ENCODE data around the gene ENTR1.

ENTR1 gene

DNA sequence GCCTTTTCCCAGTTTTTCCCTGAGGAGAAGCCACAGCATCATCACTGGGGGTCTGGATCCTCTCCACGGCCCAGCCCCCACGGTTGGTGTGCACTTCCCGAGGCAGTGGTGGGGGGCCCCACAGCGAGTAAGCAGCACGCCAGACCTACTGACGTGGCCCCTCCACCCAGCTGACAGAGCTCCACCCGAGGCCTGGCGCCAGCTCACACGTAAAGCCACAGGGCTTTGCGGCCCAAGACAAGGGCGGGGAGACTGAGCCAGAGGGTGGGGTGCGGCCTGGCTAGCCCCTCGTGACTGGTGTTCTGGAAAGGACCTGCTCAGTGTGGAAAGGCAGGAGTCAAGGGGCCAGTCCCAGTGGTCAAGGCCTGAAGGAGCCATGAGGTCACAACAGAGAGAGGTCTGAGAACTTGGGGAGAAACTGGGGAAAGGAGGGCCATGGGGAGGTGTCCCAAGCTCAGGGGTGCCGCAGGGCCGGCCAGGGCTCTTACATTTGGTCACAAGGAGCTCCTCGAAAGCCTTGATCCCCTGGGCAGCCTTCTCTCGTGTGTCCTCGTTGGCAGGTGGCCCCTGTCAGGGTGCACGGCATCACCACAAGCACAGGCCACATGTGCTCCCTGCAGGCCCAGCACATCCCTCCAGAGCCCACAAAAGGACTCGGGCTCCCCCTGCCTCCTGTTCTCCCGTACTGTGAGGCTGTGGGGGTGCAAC lies 15.9 kb downstream of the ENTR1 start:
- no peak for DNase-seq

DNA sequence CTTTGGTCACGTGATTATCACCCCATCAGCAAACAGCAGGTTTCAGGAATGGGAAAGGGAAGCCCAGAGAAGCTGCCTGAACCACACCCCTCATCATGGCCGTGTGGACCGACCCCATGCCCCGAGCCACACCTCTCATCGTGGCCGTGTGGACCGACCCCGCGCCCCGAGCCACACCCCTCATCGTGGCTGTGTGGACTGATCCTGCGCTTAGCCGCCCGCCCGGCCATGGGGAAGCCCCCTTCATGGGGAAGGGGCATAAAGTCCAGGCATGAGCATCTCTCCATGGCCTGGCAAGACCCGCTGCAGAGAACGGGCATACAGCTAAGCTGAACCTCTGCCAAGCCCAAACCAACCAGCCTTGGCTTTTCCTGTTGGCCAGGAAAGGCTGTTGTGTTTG lies 16.9 kb downstream of the ENTR1 start:
- no peak for DNase-seq

DNA sequence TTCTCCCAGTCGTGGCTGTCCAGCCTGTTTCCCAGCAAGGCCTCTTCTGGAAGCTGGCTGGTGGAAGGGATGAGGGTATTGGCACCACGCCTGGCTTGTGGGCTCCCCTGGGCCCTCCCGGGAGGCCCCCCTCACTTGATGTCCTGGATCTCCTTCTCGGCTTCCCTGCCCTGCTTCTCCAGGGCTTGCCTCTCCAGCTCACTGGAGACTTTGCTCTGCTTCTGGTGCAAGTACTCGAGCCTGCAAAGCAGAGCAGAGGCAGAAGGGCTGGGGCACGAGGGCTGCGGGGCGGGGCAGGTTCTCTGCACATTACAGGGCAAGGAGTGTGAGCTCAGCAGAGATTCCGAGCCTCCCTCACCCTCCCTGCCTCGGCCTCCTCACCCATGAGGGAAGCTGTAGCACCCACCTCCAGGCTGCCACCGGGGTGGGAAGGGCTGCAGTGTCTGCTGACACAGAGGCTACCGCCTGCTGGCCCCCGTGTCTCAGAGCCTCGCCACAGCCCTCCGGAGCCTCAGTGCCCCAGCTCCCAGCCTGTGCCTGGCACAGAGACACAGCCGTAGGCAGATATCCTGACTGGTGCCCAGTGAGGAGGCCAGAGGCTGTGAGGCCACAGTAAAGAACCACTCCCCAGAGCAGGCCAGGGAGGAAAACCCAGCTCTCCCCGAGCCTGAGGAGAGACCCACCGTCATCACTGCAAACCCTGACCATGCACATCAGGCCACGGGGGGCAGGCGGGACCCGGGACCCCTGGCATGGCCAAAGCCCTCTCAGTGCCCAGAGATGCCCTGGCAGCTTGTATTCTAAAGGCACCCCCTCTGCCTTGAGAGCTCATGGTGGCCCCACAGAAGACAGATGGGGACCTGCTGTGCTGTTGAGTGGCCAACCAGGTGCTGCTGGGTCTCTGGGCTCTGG lies 17.6 kb downstream of the ENTR1 start:
- no peak for DNase-seq

DNA sequence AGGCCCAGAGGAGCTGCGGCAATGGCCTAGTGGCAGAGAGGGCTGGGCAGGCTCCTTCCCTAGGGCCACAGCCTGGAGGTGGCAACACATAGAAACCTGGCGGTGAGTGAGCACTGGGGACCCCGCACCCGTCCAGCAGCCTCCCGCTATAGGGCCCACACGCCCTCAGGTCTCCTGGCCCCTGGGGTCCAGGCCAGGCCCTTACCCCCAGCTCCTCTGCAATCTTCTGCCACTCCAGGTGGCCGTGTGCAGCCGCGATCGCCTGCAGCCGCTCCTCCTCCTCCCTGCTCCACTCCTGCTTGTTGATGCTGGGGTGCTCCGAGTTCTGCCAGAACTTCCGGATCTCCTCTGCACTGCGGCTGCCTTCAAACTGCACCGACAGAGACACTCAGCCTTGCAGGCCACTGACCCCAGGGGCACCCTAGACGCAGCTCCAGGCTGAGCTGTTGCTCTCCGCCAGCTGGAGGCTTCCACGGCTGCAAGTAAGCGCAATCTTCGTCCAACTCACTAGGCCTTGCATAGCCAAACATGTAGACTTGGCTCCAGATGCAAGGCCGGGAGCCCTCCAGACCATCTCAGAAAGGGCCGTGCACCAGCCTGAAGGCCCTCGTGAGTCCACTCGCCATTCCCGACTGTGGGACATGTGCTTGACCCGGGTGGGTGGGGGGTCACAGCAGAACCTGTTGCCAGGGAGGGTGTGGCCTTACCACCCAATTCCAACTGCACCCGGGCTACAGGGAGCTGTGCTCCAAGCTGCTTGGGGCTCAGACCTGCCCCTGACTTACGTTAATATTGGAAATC lies 18.5 kb downstream of the ENTR1 start:
- no peak for DNase-seq

DNA sequence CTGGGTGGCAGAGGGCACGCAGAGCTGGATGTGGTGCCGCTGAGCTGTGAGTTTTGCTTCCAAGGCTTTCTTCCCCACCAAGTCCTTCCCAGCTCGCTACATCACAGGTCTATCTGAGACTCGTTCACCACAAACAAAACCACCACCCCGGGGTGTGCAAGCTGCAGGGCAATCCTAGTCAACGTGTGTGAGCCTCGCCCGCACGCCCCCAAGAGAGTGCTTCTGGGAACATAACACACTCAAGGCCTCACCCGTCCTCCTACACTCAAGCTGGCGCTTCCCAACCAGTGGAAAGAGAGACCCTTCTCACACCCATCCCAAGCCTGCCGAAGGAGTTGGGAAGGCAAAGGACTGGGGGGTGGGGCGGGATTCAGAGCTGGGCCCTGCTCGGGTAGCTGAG lies 21.0 kb downstream of the ENTR1 start:
- no peak for DNase-seq

DNA sequence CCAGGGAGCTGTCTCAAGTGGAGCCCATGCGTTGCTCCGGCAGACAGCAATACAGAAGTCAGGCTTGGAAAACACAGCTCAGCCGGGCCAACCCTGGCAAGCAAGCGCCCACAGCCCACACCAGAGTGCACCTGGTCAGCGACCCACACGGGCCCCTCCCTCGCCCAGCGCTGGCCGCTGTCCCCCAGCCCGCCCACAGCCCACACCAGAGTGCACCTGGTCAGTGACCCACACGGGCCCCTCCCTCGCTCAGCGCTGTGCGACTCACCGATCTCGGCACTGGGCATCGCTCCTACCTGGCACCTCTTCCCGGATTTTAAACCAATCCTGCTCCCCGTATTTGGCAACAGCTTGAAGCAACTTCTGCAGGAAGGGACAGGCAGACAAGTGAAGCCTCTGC lies 23.2 kb downstream of the ENTR1 start:
- DNase-seq = no peak

DNA sequence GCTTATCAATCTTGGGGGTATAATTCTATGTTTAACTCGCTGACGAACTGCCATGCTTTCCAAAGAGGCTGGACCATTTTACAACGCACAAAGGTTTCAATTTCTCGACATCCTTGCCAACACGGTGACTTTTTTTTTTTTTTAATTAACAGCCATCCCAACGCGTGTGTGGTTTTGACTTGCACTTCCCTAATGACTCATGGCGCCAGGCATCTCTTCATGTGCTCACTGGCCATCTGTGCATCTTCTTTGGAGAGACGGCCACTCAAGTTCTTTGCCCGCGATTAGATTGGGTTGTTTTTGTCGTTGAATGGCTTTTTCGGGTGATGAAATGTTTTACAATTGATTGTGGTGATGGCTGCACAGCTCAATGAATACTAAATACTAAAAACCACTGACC lies 24.4 kb downstream of the ENTR1 start:
- no peak for DNase-seq

DNA sequence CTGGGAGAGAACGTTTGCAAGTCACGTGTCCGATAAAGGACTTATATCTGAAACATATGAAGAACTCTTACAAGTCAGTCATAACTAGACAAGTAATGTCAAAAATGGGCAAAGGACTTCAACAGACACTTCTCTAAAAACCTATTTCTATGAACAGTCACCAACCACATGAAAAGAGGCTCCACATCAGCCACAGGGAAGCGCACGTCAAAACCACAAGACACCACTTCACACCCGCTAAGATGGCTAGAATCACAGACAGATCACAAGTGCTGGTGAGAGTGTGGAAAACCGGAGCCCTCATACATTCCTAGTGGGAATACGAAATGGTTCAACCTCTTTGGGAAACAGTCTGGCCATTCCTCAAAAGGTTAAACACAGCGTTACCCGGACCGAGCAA lies 25.4 kb downstream of the ENTR1 start:
- no peak for DNase-seq

DNA sequence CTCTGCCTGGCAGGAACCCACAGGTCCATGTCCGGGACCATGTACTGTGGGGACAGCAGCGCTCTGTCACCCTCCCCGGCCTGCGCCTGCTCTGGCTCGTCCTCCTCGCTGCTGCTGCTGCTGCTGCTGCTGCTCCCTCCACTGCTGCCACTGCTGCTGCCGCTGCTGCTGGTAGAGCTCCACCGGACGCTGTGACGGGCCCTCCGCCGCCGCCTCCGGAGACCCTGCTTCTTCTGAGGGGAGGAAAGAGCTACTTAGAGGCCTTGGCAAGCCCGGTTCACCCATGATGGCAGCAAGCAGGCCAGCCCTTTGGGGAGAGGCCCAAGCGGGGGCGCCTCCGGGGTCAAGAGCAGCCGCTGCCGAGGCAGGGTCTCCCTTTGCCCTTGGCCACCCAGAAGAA lies 27.0 kb downstream of the ENTR1 start:
- DNase-seq = no peak

DNA sequence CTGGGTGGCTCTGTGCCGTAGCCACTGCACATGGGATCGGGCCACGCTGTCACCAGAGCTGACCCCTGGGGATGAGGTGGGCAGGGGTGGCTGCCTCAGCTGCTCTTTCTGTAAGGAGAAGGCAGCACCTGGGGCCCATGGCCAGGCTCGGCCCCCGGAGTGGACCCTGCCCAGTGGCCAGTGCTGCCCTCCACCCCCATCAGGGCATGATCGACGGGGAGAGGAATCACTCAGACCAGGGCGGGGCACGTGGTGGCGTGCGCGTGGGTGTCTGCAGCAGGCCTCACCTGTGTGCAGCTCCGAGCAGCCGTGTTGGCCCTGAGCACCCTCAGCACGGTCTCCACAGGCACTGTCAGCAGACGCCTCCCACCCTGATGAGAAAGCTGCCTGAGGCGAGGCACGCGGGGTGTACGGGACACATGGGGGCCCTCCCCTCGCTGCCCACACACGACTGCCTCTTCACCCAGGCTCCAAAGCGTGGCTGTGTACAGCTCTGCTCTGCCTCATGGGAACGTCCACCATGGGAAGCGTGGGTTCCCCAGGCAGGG lies 28.4 kb downstream of the ENTR1 start:
- no peak for DNase-seq

DNA sequence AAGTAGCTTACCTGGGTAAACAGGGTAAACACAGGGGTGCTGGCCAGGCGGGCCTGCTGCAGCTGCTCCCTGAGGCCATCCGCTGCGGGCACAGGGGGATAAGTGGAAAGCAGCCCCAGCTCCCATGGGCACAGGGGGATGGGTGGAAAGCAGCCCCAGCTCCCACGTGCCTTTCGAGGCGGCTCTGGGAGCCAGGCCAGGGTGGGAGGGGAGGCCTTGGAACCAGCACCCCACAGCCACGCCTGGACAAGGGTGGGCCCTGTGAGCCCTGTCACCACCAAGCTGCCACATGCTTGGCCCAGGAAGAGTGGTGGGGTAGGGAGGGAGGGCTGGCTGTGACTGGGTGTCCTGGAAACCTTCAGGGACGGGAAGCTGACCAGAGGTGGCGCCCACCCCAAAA lies 29.1 kb downstream of the ENTR1 start:
- DNase-seq = no peak

DNA sequence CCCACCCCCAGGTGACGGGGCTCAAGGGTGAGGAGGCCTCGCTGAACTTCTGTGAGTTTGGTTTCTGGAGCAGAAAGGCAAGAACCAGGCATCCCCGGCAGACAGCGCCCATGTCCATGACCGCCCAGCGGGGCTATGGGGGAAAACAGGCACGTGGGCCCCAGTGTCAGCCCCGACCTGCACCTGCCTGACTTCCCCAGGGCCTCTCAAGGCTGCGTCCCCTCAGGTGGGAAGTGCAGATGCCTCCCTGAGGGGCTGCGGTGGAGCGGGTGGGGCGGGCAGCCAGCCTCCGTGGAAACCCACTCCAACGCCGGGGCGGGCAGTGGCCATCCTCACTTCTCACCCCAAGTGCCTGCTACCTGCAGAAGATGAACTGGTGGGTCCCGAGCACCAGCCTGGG lies 30.0 kb downstream of the ENTR1 start:
- DNase-seq = no peak

DNA sequence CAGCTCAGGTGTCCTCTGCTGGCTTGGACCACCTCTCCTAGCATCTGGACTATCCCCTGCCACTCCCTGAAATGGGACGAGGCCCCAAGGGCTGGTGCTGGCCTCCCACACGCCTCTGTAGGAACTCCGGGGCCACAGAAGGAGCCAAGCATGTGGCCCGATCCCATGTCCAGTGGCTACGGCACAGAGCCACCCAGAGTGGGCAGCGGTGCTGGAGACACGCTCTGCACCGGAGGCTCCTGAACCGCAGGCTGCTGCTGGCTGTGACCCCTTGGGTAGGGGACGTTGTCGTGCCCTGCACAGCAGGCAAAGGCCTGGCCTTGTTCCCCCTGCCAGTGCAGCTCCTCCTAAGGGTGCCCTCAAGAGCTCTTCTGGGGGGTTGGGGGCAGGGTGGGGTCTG lies 30.5 kb downstream of the ENTR1 start:
- no peak for DNase-seq

DNA sequence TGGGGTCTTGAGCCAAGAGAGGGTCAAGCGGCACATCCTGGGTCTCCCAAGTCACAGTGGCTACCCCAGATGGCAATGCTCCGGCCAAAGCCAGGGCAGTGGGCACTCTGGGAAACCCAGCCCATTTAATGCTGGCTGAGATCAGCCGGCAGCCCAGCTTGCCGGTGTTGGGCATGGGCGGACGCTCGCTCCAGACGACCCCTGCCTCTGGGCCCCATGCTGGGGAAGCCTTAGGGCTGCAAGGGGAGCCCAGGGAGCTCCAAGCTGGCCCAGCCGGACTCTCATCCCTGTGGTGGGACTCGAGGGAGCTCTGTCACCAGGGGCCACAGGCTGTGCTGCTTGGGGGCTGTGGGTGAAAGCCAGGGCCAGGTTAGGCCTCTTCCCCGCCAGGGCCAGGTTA lies 31.0 kb downstream of the ENTR1 start:
- no peak for DNase-seq

DNA sequence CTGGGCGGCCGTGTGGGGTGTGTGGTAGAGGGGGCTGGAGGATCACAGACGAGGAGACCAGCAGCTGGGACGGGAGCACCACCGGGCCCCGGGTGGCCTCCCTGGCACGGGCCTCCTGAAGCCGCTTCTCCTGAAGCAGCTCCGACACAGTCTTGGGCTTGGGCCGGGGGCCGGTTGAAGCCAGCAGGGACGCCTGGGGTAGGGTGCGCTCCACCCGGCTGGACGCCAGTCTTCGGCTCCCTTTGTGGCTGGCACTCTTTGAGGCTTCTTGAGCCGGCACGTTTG lies 31.5 kb downstream of the ENTR1 start:
- DNase-seq = no peak

DNA sequence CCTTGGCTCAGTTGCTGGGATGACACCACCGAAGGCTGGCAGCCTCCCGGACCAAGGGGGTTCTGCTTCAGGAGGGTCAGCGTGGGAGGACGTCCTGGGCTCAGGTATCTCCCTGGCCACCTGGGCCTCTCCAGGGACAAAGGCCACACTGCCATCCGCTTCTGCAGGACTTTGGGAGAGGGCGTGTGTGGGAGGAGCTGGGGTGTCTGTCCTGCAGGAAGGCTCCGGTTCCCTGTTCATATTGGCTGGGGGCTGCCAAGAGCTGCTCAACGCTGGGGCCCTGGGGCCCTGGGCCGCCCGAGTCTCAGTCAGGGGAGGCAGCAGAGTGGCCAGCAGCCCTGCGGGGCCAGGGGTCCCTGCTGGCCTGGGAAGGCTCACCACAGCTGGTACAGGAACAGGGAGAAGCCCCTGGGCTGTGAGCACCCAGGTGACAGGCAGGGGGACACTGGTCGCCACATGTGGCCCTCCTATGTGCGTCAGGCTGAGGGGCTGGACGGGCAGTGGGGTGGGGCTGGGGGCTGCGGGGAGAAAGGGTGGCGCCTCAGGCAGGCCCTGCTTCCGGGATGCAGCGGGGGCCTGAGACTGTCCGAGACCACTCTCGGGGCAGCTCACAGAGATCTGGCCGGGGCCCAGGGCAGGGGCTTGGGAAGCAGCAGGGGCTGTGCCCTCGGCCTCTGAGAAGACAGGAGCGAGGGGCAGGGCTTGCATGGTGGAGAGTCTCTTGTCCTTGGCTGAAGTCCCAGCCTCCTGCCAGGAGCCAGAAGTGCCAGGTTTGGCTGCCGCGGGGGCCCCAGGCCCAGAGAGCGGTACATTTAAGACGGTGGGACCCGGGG lies 32.0 kb downstream of the ENTR1 start:
- no peak for DNase-seq

DNA sequence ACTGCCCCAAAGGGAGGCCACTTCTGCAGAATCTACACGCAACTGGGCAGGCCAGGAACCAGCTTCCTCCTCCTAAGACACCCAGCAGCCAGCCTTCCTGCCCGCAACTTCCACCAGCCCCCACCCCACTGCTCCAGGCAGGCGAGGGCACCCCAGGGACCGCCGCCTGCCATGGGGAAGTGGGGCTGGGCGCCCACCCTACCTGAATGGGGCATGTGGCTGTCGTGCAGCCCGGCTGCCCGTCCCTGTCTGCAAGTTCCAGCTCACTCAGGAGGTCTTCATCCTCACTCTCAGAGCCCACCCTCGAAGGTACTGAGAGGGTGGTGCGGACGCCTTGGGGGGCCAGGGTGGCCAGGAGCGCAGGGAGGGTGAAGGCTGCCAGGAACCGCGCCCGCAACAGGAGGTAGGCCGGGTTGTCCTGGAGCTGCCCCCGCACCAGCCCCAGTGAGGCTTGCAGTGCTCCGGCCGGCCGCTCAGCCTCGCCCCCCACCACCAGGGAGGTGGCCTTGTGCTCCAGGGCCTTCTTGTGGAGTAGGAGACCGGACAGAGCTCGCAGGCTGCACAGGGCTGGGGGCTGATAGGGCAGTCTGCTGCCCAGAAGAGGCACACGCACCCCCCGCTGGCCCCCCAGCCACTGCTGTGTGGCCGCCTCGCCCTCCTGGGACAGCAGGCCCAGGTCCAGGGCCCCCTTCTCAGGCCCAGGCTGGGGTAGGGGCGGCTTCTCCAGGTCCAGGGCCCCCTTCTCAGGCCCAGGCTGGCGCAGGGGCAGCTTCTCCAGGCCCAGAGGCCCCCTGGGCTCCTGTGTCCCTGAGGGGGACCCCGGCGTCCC lies 32.9 kb downstream of the ENTR1 start:
- DNase-seq = no peak

DNA sequence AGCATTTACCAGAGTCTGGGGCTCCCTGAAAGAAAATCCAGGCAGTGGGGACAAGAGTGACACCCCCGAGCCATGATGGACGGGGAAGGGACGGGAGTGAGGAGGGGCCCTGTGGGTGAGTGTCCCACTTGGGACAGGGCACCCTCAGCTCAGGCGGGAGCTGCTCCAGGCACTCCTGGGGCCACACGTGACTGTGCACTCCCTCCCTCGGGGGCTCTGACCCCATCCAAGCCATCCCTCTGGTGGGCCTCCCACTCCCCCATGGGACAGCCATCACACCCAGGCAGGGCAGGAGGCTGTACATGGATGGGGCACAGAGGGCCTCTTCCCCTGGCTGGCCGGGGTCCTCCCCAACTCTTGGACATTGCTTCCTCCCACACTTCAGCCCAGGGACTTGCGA lies 34.0 kb downstream of the ENTR1 start:
- no peak for DNase-seq

DNA sequence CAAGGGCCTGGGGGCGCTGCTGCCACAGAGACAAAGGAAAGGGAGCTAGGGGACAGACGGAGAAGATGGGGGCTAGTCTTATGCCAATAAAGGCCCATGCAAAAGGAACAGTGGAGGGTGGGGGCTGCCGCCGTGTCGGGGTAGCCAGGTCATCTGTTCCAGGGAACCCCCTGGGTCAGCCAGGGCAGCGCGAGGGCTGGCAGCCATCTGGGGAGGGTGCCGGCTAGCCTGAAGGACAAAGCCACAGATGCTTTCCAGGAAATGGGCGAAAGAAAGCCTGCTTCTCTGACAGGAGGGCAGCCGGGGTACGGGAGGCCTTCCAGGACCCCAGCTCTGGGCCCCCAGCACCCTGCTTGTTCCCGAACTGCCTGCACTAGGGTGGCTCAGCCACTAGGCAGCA lies 35.3 kb downstream of the ENTR1 start:
- DNase-seq = no peak

DNA sequence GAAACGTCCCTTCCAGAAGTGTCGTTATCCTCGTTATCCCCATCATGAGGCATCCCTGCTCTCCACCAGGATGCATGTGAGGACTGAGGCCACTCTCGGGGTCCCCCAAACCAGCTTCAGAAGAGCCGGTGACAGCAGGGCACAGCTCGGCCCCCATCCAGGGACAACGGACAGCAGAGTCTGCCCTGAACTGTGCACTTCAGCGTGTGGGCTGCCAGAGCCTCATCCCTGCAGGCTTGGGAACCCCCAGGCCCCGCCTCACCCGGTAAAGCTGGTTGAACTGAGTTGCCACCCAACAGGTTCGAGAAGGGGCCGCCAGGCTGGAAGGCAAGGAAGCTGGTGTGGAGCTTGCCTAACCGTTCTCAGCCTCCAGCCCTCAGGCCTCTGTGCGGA lies 36.2 kb downstream of the ENTR1 start:
- DNase-seq = no peak

DNA sequence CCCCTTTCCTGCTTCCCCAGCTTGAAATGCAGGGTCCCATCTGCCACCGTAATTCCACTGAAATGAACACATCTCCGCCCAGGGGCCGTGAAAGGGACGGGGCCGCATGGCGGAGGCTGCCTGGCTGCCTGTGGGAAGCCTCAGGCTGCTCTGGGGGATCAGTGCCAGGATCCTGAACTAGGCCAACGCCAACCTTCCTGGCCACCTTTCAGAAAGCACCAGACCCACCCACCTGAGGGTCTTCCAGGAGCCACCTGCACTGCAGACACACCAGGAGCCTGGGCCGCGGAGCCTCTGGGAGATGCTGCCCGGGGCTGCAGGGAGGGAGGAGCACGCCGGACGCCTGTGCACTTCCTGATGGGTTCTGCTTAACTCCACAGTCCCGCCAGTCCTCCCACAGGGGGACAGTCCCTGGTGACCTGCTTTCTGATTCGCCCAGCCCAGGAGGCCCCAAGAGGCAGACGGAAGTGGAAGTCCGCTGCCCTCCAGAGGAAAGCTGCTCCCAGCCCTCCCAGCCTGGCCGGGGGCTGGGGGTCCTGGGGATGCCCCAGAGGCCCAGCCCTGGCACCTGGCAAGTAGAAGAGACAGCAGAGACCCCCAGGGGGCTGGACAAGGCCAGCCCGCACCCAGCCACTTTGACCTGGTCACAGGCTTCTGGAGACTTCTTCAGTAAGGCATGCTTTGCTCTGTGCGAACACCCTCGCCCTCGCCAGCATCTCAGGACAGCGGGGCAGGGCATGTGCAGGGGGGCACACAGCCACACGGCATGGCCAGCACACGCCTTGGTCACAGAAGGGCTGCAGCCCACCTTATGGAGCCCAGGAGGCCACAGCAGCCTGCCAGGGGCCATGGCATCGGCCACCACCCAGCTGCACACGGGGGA lies 36.9 kb downstream of the ENTR1 start, which contains the start of gene CARD9:
TSS of gene CARD9 (minus strand) at position 370 of the 883 bp plus-strand sequence. CDS start 1,591 bp downstream, outside the sequence.
- no peak for DNase-seq
